ENCODE data around the gene OPA3.

Gene OPA3

DNA sequence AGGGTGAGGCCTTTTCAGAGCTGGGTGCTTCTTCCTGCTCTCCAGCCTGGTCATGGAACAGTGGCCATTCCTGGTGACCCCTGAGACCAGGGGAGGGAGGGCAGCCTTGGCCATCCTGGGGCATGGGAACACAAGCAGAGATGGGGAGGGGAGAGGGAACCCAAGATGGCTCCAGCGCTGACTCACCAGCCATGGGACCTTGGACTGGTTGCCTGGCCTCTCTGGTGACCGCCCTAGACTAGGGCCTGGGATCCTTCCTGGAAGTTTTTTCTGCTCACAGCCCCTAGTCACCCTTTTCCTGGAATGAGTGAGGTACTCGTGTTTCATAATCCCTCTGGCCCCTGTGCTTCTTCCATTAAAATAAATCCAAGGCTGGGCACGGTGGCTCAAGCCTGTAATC is 3.3 kb upstream of the OPA3 start:
- Histone ChIP-seq H3K4me3 (replicated peaks; ENCODE audit: insufficient read depth, low read length) (no peak overlapping the region), H3K27me3 (ENCODE audit: insufficient read depth, poor library complexity, severe bottlenecking) (peaks cover 9% of the 10 kb centered on the region), H3K27ac (replicated peaks) (no peak overlapping the region)
- DNase-seq (ENCODE audit: low read depth in 1 of 2, low spot score in 1 of 2), result no peak
- TF ChIP-seq, protein P1, sequence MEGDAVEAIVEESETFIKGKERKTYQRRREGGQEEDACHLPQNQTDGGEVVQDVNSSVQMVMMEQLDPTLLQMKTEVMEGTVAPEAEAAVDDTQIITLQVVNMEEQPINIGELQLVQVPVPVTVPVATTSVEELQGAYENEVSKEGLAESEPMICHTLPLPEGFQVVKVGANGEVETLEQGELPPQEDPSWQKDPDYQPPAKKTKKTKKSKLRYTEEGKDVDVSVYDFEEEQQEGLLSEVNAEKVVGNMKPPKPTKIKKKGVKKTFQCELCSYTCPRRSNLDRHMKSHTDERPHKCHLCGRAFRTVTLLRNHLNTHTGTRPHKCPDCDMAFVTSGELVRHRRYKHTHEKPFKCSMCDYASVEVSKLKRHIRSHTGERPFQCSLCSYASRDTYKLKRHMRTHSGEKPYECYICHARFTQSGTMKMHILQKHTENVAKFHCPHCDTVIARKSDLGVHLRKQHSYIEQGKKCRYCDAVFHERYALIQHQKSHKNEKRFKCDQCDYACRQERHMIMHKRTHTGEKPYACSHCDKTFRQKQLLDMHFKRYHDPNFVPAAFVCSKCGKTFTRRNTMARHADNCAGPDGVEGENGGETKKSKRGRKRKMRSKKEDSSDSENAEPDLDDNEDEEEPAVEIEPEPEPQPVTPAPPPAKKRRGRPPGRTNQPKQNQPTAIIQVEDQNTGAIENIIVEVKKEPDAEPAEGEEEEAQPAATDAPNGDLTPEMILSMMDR (IDR thresholded peaks at IDR 0.05; ENCODE audit: insufficient read depth, low read length), result no peak
- TF ChIP-seq POLR2AphosphoS5 (IDR thresholded peaks at IDR 0.05; ENCODE audit: low read depth) (no peak), GABPA (IDR thresholded peaks at IDR 0.05; ENCODE audit: low read depth) (no peak), SPI1 (IDR thresholded peaks at IDR 0.05; ENCODE audit: borderline replicate concordance, low read depth) (no peak)
- TF ChIP-seq, protein P2, sequence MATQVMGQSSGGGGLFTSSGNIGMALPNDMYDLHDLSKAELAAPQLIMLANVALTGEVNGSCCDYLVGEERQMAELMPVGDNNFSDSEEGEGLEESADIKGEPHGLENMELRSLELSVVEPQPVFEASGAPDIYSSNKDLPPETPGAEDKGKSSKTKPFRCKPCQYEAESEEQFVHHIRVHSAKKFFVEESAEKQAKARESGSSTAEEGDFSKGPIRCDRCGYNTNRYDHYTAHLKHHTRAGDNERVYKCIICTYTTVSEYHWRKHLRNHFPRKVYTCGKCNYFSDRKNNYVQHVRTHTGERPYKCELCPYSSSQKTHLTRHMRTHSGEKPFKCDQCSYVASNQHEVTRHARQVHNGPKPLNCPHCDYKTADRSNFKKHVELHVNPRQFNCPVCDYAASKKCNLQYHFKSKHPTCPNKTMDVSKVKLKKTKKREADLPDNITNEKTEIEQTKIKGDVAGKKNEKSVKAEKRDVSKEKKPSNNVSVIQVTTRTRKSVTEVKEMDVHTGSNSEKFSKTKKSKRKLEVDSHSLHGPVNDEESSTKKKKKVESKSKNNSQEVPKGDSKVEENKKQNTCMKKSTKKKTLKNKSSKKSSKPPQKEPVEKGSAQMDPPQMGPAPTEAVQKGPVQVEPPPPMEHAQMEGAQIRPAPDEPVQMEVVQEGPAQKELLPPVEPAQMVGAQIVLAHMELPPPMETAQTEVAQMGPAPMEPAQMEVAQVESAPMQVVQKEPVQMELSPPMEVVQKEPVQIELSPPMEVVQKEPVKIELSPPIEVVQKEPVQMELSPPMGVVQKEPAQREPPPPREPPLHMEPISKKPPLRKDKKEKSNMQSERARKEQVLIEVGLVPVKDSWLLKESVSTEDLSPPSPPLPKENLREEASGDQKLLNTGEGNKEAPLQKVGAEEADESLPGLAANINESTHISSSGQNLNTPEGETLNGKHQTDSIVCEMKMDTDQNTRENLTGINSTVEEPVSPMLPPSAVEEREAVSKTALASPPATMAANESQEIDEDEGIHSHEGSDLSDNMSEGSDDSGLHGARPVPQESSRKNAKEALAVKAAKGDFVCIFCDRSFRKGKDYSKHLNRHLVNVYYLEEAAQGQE (IDR thresholded peaks at IDR 0.05; ENCODE audit: insufficient replicate concordance, low read depth), result no peak

DNA sequence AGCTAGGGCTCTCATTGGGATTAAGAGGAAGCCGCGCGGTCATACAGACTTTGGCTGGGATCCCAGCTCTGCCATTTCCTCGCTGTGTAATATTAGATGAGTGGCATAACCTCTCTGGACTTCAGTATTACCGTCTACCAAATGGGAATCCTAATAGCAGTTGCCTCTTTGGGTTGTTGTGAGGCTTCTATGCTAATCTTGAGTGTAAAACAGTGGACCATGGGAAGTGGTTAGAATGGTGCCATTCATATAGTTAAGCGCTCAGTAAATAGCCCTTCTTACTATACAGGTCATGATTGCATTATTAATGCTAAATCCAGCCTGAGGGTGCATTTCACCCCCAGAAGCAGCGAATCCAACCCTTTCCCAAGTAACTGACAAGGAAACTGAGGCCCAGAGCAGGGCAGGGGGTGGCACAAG is 566 bp upstream of the OPA3 start:
- DNase-seq (ENCODE audit: low read depth in 1 of 2, low spot score in 1 of 2), result no peak
- H3K4me3 ChIP-seq (replicated peaks; ENCODE audit: insufficient read depth, low read length), result peak overlapping the region; percentile 58
- H3K27me3 ChIP-seq (ENCODE audit: insufficient read depth, poor library complexity, severe bottlenecking), result peaks cover 3% of the 10 kb centered on the region
- H3K27ac ChIP-seq (replicated peaks), result peak overlapping the region; percentile 94
- no peak for TF ChIP-seq GABPA (IDR thresholded peaks at IDR 0.05; ENCODE audit: low read depth)
- TF ChIP-seq, protein P2 (IDR thresholded peaks at IDR 0.05; ENCODE audit: insufficient replicate concordance, low read depth), result no peak
- no peak for TF ChIP-seq POLR2AphosphoS5 (IDR thresholded peaks at IDR 0.05; ENCODE audit: low read depth)
- TF ChIP-seq SPI1 (IDR thresholded peaks at IDR 0.05; ENCODE audit: borderline replicate concordance, low read depth), result no peak
- TF ChIP-seq, protein P1 (IDR thresholded peaks at IDR 0.05; ENCODE audit: insufficient read depth, low read length), result no peak

DNA sequence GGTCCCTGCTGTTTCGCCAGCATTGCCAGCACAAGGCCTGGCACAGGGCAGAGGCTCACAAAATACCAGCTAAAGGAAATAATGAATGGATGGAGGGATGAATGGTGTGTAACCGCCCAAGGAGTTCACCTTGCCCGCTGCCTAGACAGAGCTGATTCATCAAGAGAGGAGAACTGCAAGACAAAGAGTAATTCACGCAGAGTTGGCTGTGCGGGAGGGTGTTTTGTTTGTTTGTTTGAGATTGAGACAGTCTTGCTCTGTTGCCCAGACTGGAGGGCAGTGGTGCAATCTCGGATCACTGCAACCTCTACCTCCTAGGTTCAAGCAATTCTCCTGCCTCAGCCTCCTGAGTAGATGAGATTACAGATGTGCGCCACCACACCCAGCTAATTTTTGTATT is 3.0 kb downstream of the OPA3 start:
- Histone ChIP-seq H3K27me3 (ENCODE audit: insufficient read depth, poor library complexity, severe bottlenecking) (no peaks in the 10 kb centered on the region), H3K4me3 (replicated peaks; ENCODE audit: insufficient read depth, low read length) (no peak overlapping the region), H3K27ac (replicated peaks) (no peak overlapping the region)
- TF ChIP-seq SPI1 (IDR thresholded peaks at IDR 0.05; ENCODE audit: borderline replicate concordance, low read depth), result no peak
- TF ChIP-seq, protein P2 (IDR thresholded peaks at IDR 0.05; ENCODE audit: insufficient replicate concordance, low read depth), result no peak
- TF ChIP-seq, protein P1 (IDR thresholded peaks at IDR 0.05; ENCODE audit: insufficient read depth, low read length), result no peak
- TF ChIP-seq GABPA (IDR thresholded peaks at IDR 0.05; ENCODE audit: low read depth), result no peak
- no peak for TF ChIP-seq POLR2AphosphoS5 (IDR thresholded peaks at IDR 0.05; ENCODE audit: low read depth)
- no peak for DNase-seq (ENCODE audit: low read depth in 1 of 2, low spot score in 1 of 2)

Data from HL-60 (cell line).